Measurements from ENCODE around the gene CAMK2B.

CAMK2B gene

GRCh38 chr7:44224974-44225565 is 100.3 kb downstream of the CAMK2B start:
- TF ChIP-seq ZFX (IDR thresholded peaks at IDR 0.05), result no peak
- TF ChIP-seq, protein P1, sequence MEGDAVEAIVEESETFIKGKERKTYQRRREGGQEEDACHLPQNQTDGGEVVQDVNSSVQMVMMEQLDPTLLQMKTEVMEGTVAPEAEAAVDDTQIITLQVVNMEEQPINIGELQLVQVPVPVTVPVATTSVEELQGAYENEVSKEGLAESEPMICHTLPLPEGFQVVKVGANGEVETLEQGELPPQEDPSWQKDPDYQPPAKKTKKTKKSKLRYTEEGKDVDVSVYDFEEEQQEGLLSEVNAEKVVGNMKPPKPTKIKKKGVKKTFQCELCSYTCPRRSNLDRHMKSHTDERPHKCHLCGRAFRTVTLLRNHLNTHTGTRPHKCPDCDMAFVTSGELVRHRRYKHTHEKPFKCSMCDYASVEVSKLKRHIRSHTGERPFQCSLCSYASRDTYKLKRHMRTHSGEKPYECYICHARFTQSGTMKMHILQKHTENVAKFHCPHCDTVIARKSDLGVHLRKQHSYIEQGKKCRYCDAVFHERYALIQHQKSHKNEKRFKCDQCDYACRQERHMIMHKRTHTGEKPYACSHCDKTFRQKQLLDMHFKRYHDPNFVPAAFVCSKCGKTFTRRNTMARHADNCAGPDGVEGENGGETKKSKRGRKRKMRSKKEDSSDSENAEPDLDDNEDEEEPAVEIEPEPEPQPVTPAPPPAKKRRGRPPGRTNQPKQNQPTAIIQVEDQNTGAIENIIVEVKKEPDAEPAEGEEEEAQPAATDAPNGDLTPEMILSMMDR (conservative IDR thresholded peaks at IDR 0.05), result no peak
- no peak overlapping the region for H3K27ac ChIP-seq

- no peak overlapping the region for H3K27ac ChIP-seq
- no peak for TF ChIP-seq ZFX (IDR thresholded peaks at IDR 0.05)
- TF ChIP-seq, protein P1 (conservative IDR thresholded peaks at IDR 0.05), result no peak
These were observed 101.1 kb downstream of the CAMK2B start for GRCh38 chr7:44224080-44224973.

- H3K27ac ChIP-seq, result no peak overlapping the region
- TF ChIP-seq, protein P1 (conservative IDR thresholded peaks at IDR 0.05), result no peak
- no peak for TF ChIP-seq ZFX (IDR thresholded peaks at IDR 0.05)
These were observed 101.9 kb downstream of the CAMK2B start for GRCh38 chr7:44223362-44224079.

- no peak for TF ChIP-seq ZFX (IDR thresholded peaks at IDR 0.05)
- TF ChIP-seq, protein P1 (conservative IDR thresholded peaks at IDR 0.05), result no peak
- no peak overlapping the region for H3K27ac ChIP-seq
These were observed 102.6 kb downstream of the CAMK2B start for GRCh38 chr7:44222776-44223261.

- no peak for TF ChIP-seq ZFX (IDR thresholded peaks at IDR 0.05)
- TF ChIP-seq, protein P1 (conservative IDR thresholded peaks at IDR 0.05), result no peak
- no peak overlapping the region for H3K27ac ChIP-seq
These were observed 103.3 kb downstream of the CAMK2B start for GRCh38 chr7:44222074-44222473.

GRCh38 chr7:44221231-44221791 is 104.1 kb downstream of the CAMK2B start:
- TF ChIP-seq, protein P1 (conservative IDR thresholded peaks at IDR 0.05), result no peak
- no peak for TF ChIP-seq ZFX (IDR thresholded peaks at IDR 0.05)
- H3K27ac ChIP-seq, result no peak overlapping the region
